ENCODE data around the gene AKAP13. TPM values are rescaled to one million over a fixed set of nuclear protein-coding genes. Genes with fewer than 3 reads are reported as not detected.
A peak's percentile ranks its signal among the peaks of the same experiment; 100 is the strongest.
"Not testable (repeated sequence)": the region's sequence is repeated elsewhere in the genome, so short reads cannot be mapped to it uniquely, and the experiment has no call there.

Gene AKAP13
- total and polyA plus RNA-seq, 5 donors from 2014 or later, result 106 to 482 (median 112) TPM

- Histone ChIP-seq H3K4me1 (ENCODE audit: control insufficient read depth, insufficient read depth, low read length, poor library complexity, severe bottlenecking) (peaks cover 16% of the 10 kb centered on the region), H3K9me3 (ENCODE audit: control insufficient read depth in 2 of 2, low read length in 2 of 2) (no peaks in the 10 kb centered on the region), H3K36me3 (ENCODE audit: control insufficient read depth, insufficient read depth, low read length) (peaks cover 7% of the 10 kb centered on the region), H3K27me3 (ENCODE audit: control insufficient read depth, insufficient read depth, low read length) (no peaks in the 10 kb centered on the region), H3K27ac (ENCODE audit: insufficient read depth, low read length, poor library complexity, severe bottlenecking) (no peak overlapping the region), H3K4me3 (ENCODE audit: low read depth, low read length) (no peak overlapping the region)
- H3K9me3 Mint-ChIP-seq, result no peaks in the 10 kb centered on the region
- peaks cover 19% of the 10 kb centered on the region for H3K36me3 Mint-ChIP-seq
- H3K27ac Mint-ChIP-seq, result peak overlapping the region in 1 of 3 donors; percentile 21
- no peaks in the 10 kb centered on the region for H3K27me3 Mint-ChIP-seq
- H3K4me3 Mint-ChIP-seq, result no peak overlapping the region
- DNase-seq, result peak; percentile 37 to 83 (median 64)
- peak; percentile 74 to 82 for ATAC-seq (ENCODE audit: low read depth in 2 of 2)
- H3K4me1 Mint-ChIP-seq, result peaks cover 43 to 74% (median 65%) of the 10 kb centered on the region in 4 donors
These were observed 105.7 kb downstream of the AKAP13 start for GRCh38 chr15:85485956-85486567.

- Mint-ChIP-seq H3K36me3 (peaks cover 19% of the 10 kb centered on the region), H3K27ac (peak overlapping the region in 2 of 3 donors; percentile 1 to 2), H3K4me1 (peaks cover 31 to 61% (median 55%) of the 10 kb centered on the region in 4 donors)
- H3K4me3 ChIP-seq (ENCODE audit: low read depth, low read length); H3K27ac ChIP-seq (ENCODE audit: insufficient read depth, low read length, poor library complexity, severe bottlenecking); H3K9me3 ChIP-seq (ENCODE audit: control insufficient read depth in 2 of 2, low read length in 2 of 2); H3K27me3 ChIP-seq (ENCODE audit: control insufficient read depth, insufficient read depth, low read length); H3K4me1 ChIP-seq (ENCODE audit: control insufficient read depth, insufficient read depth, low read length, poor library complexity, severe bottlenecking); H3K9me3 Mint-ChIP-seq; H3K36me3 ChIP-seq (ENCODE audit: control insufficient read depth, insufficient read depth, low read length); H3K4me3 Mint-ChIP-seq; DNase-seq; ATAC-seq (ENCODE audit: low read depth in 2 of 2); H3K27me3 Mint-ChIP-seq: not testable (repeated sequence)
These were observed 107.4 kb downstream of the AKAP13 start for GRCh38 chr15:85487796-85488195.

- H3K4me3 ChIP-seq (ENCODE audit: low read depth, low read length), result no peak overlapping the region
- H3K27me3 Mint-ChIP-seq, result no peaks in the 10 kb centered on the region
- peaks cover 7% of the 10 kb centered on the region for H3K4me1 ChIP-seq (ENCODE audit: control insufficient read depth, insufficient read depth, low read length, poor library complexity, severe bottlenecking)
- H3K4me1 Mint-ChIP-seq, result peaks cover 31 to 68% (median 55%) of the 10 kb centered on the region in 4 donors
- no peak for ATAC-seq (ENCODE audit: low read depth in 2 of 2)
- peaks cover 7% of the 10 kb centered on the region for H3K36me3 ChIP-seq (ENCODE audit: control insufficient read depth, insufficient read depth, low read length)
- H3K27ac Mint-ChIP-seq, result peak overlapping the region; percentile 1 to 69 (median 33)
- H3K27me3 ChIP-seq (ENCODE audit: control insufficient read depth, insufficient read depth, low read length), result no peaks in the 10 kb centered on the region
- peak in 1 of 3 donors; percentile 35 for DNase-seq
- H3K9me3 ChIP-seq (ENCODE audit: control insufficient read depth in 2 of 2, low read length in 2 of 2), result no peaks in the 10 kb centered on the region
- H3K36me3 Mint-ChIP-seq, result peaks cover 19% of the 10 kb centered on the region
- H3K27ac ChIP-seq (ENCODE audit: insufficient read depth, low read length, poor library complexity, severe bottlenecking), result no peak overlapping the region
- no peaks in the 10 kb centered on the region for H3K9me3 Mint-ChIP-seq
- peak overlapping the region; percentile 1 to 49 (median 30) for H3K4me3 Mint-ChIP-seq
These were observed 108.6 kb downstream of the AKAP13 start for GRCh38 chr15:85488997-85489396.

GRCh38 chr15:85489773-85490493 lies 109.5 kb downstream of the AKAP13 start:
- Histone ChIP-seq H3K27ac (ENCODE audit: insufficient read depth, low read length, poor library complexity, severe bottlenecking) (no peak overlapping the region), H3K4me3 (ENCODE audit: low read depth, low read length) (no peak overlapping the region), H3K4me1 (ENCODE audit: control insufficient read depth, insufficient read depth, low read length, poor library complexity, severe bottlenecking) (peaks cover 7% of the 10 kb centered on the region), H3K9me3 (ENCODE audit: control insufficient read depth in 2 of 2, low read length in 2 of 2) (no peaks in the 10 kb centered on the region), H3K27me3 (ENCODE audit: control insufficient read depth, insufficient read depth, low read length) (no peaks in the 10 kb centered on the region), H3K36me3 (ENCODE audit: control insufficient read depth, insufficient read depth, low read length) (peaks cover 7% of the 10 kb centered on the region)
- Mint-ChIP-seq H3K4me1 (peaks cover 31 to 70% (median 57%) of the 10 kb centered on the region in 4 donors), H3K27me3 (no peaks in the 10 kb centered on the region), H3K4me3 (no peak overlapping the region), H3K27ac (no peak overlapping the region), H3K36me3 (peaks cover 19% of the 10 kb centered on the region), H3K9me3 (no peaks in the 10 kb centered on the region)
- DNase-seq (peak in 1 of 3 donors; percentile 13), ATAC-seq (ENCODE audit: low read depth in 2 of 2) (peak in 1 of 2 donors; percentile 30)

- Mint-ChIP-seq H3K27me3 (no peaks in the 10 kb centered on the region), H3K9me3 (no peaks in the 10 kb centered on the region), H3K27ac (peak overlapping the region in 2 of 3 donors; percentile 3 to 49), H3K4me1 (peaks cover 38 to 73% (median 59%) of the 10 kb centered on the region in 4 donors), H3K36me3 (peaks cover 19% of the 10 kb centered on the region), H3K4me3 (peak overlapping the region in 1 of 4 donors; percentile 12)
- peaks cover 11% of the 10 kb centered on the region for H3K4me1 ChIP-seq (ENCODE audit: control insufficient read depth, insufficient read depth, low read length, poor library complexity, severe bottlenecking)
- no peaks in the 10 kb centered on the region for H3K9me3 ChIP-seq (ENCODE audit: control insufficient read depth in 2 of 2, low read length in 2 of 2)
- H3K27me3 ChIP-seq (ENCODE audit: control insufficient read depth, insufficient read depth, low read length), result no peaks in the 10 kb centered on the region
- ATAC-seq (ENCODE audit: low read depth in 2 of 2), result no peak
- no peak for DNase-seq
- peaks cover 7% of the 10 kb centered on the region for H3K36me3 ChIP-seq (ENCODE audit: control insufficient read depth, insufficient read depth, low read length)
- H3K27ac ChIP-seq (ENCODE audit: insufficient read depth, low read length, poor library complexity, severe bottlenecking), result no peak overlapping the region
- H3K4me3 ChIP-seq (ENCODE audit: low read depth, low read length), result no peak overlapping the region
These were observed 110.5 kb downstream of the AKAP13 start for GRCh38 chr15:85490856-85491255.

GRCh38 chr15:85491691-85492090 lies 111.3 kb downstream of the AKAP13 start:
- H3K27ac Mint-ChIP-seq, result no peak overlapping the region
- DNase-seq (no peak), ATAC-seq (ENCODE audit: low read depth in 2 of 2) (no peak)
- H3K27me3 Mint-ChIP-seq, result no peaks in the 10 kb centered on the region
- peaks cover 14% of the 10 kb centered on the region for H3K4me1 ChIP-seq (ENCODE audit: control insufficient read depth, insufficient read depth, low read length, poor library complexity, severe bottlenecking)
- H3K4me3 ChIP-seq (ENCODE audit: low read depth, low read length), result no peak overlapping the region
- H3K4me1 Mint-ChIP-seq, result peaks cover 42 to 72% (median 58%) of the 10 kb centered on the region in 4 donors
- no peak overlapping the region for H3K4me3 Mint-ChIP-seq
- no peaks in the 10 kb centered on the region for H3K27me3 ChIP-seq (ENCODE audit: control insufficient read depth, insufficient read depth, low read length)
- H3K9me3 ChIP-seq (ENCODE audit: control insufficient read depth in 2 of 2, low read length in 2 of 2), result no peaks in the 10 kb centered on the region
- peaks cover 19% of the 10 kb centered on the region for H3K36me3 Mint-ChIP-seq
- no peak overlapping the region for H3K27ac ChIP-seq (ENCODE audit: insufficient read depth, low read length, poor library complexity, severe bottlenecking)
- H3K36me3 ChIP-seq (ENCODE audit: control insufficient read depth, insufficient read depth, low read length), result peaks cover 7% of the 10 kb centered on the region
- no peaks in the 10 kb centered on the region for H3K9me3 Mint-ChIP-seq

GRCh38 chr15:85492406-85492805 lies 112.0 kb downstream of the AKAP13 start:
- Histone ChIP-seq H3K27me3 (ENCODE audit: control insufficient read depth, insufficient read depth, low read length) (no peaks in the 10 kb centered on the region), H3K9me3 (ENCODE audit: control insufficient read depth in 2 of 2, low read length in 2 of 2) (no peaks in the 10 kb centered on the region), H3K4me1 (ENCODE audit: control insufficient read depth, insufficient read depth, low read length, poor library complexity, severe bottlenecking) (peaks cover 14% of the 10 kb centered on the region), H3K4me3 (ENCODE audit: low read depth, low read length) (no peak overlapping the region), H3K36me3 (ENCODE audit: control insufficient read depth, insufficient read depth, low read length) (peaks cover 3% of the 10 kb centered on the region), H3K27ac (ENCODE audit: insufficient read depth, low read length, poor library complexity, severe bottlenecking) (no peak overlapping the region)
- Mint-ChIP-seq H3K9me3 (no peaks in the 10 kb centered on the region), H3K27ac (no peak overlapping the region), H3K27me3 (no peaks in the 10 kb centered on the region), H3K36me3 (peaks cover 22% of the 10 kb centered on the region), H3K4me1 (peaks cover 42 to 80% (median 64%) of the 10 kb centered on the region in 4 donors), H3K4me3 (no peak overlapping the region)
- DNase-seq, result no peak
- ATAC-seq (ENCODE audit: low read depth in 2 of 2), result no peak
